ENCODE measurements around the gene PRKAG2. TPM values are rescaled to one million over a fixed set of nuclear protein-coding genes. Genes with fewer than 3 reads are reported as not detected.

Gene PRKAG2
- total RNA-seq, 2 experiments from 2014 or later: 39.3 to 42.3 TPM

DNA sequence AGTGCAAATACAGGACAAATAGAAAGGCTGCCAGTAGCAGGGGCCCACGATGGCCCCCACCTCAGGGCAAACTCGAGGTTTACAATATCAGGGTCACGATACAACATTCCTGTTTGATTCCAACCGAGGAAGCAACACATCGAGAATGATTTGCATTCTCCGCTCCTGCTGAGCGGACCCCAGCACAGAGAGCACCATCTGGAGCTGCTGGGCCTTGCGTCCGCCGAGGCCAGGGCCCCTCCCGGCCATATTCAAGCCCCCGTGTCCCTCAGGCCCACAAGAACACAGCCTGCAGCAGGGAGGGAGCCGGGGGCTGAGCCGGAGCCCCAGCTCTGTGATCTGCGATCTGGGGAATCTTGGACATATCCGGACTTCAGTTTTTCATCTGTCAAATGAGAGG lies 84.3 kb downstream of the PRKAG2 start:
- H3K27me3 ChIP-seq (ENCODE audit: control insufficient read depth in 1 of 2, insufficient read depth in 2 of 2, low read length in 2 of 2): no peaks in the 10 kb centered on the region
- peaks cover 4% of the 10 kb centered on the region for H3K36me3 ChIP-seq (ENCODE audit: insufficient read depth, low read length)
- POLR2A ChIA-PET: interaction anchor here (1.6 kb wide), 1 partner anchor 10 kb away, joined by 4 read pairs; no protein-coding TSS in a partner anchor
- Mint-ChIP-seq H3K36me3 (ENCODE audit: low read depth) (peaks cover 4% of the 10 kb centered on the region), H3K9me3 (no peaks in the 10 kb centered on the region), H3K27me3 (no peaks in the 10 kb centered on the region), H3K4me3 (no peak overlapping the region), H3K27ac (no peak overlapping the region), H3K4me1 (ENCODE audit: low read depth) (peaks cover 44% of the 10 kb centered on the region)
- CTCF ChIA-PET: no interaction called here
- no peak overlapping the region for H3K27ac ChIP-seq (ENCODE audit: low read depth in 1 of 2, low read length in 2 of 2)
- ATAC-seq (ENCODE audit: poor library complexity) (no peak), DNase-seq (no peak)
- intact Hi-C loops (cut with DNase I, micrococcal nuclease): no loop called here
- peaks cover 34% of the 10 kb centered on the region for H3K4me1 ChIP-seq (ENCODE audit: insufficient read depth, low read length)
- no peak for TF ChIP-seq CTCF (IDR thresholded peaks at IDR 0.05)
- no peaks in the 10 kb centered on the region for H3K9me3 ChIP-seq (ENCODE audit: control insufficient read depth in 1 of 2, insufficient read depth in 1 of 2, low read length in 2 of 2)
- H3K4me3 ChIP-seq (ENCODE audit: low read length): no peak overlapping the region

DNA sequence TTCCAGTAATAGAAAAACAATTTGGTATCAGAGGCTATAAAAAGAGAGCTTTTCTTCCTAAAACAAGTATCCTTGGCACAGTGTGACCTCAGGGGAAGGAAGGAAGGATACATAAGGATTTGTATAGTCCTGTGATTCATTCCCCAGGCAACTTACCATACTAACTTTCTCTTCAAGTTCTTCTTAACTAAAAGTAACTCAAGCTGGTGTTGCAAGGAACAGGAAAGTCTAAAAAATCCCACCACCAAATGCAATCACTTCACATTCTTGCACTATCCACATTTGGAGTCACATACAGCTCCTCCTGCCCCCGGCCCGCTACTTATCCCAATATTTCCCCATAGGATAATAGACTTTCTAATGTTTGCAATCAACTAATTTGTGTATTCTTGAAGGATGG lies 84.8 kb downstream of the PRKAG2 start:
- Histone ChIP-seq H3K27ac (ENCODE audit: low read depth in 1 of 2, low read length in 2 of 2) (no peak overlapping the region), H3K4me1 (ENCODE audit: insufficient read depth, low read length) (peaks cover 29% of the 10 kb centered on the region), H3K36me3 (ENCODE audit: insufficient read depth, low read length) (peaks cover 4% of the 10 kb centered on the region), H3K27me3 (ENCODE audit: control insufficient read depth in 1 of 2, insufficient read depth in 2 of 2, low read length in 2 of 2) (no peaks in the 10 kb centered on the region), H3K9me3 (ENCODE audit: control insufficient read depth in 1 of 2, insufficient read depth in 1 of 2, low read length in 2 of 2) (no peaks in the 10 kb centered on the region), H3K4me3 (ENCODE audit: low read length) (no peak overlapping the region)
- H3K36me3 Mint-ChIP-seq (ENCODE audit: low read depth): peaks cover 9% of the 10 kb centered on the region
- H3K4me1 Mint-ChIP-seq (ENCODE audit: low read depth): peaks cover 43% of the 10 kb centered on the region
- no peaks in the 10 kb centered on the region for H3K27me3 Mint-ChIP-seq
- H3K4me3 Mint-ChIP-seq: no peak overlapping the region
- intact Hi-C loops (cut with DNase I, micrococcal nuclease): no loop called here
- TF ChIP-seq CTCF (IDR thresholded peaks at IDR 0.05): no peak
- DNase-seq (no peak), ATAC-seq (ENCODE audit: poor library complexity) (no peak)
- ChIA-PET CTCF (no interaction called here), POLR2A (interaction anchor here (1.6 kb wide), 1 partner anchor 9 kb away, joined by 4 read pairs; no protein-coding TSS in a partner anchor)
- H3K9me3 Mint-ChIP-seq: no peaks in the 10 kb centered on the region
- H3K27ac Mint-ChIP-seq: no peak overlapping the region

DNA sequence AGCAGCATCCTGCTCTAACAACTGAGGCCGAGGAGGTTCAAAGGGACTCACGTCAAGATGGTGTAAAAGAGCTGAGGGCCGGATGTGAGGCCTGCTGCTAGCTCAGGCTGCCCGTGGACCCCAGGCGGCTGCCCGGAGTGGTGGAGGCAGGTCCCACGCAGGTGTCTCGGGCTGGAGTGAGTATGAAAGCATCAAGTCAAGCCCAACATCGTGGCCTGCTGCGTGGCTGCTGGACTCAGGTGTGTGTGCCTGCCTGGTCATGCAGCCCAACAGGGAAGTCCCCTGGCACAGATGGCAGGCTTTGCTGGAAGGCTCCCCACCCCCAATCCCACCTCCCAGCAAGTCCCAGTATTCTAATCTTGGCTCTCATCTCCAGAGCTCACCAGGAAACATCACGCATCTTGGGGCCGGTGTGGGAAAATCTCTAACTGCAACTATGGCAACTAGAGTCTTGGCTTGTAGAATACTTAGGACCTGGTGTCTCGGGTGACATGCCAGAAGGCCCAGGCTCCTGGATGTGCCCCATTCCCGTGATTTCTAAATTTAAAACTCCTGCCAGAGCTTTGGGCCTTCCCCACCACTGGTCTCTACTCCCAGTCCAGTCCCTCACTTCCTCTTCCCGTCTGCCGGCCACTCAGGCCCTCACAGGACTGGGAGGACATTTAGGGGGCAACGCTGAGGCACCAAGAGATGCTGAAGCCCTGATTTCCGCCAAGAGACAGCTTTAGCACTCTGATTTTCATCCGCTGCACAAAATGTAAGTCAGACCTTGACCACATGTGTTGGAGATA lies 85.9 kb downstream of the PRKAG2 start:
- CTCF ChIA-PET: no interaction called here
- no peak overlapping the region for H3K27ac ChIP-seq (ENCODE audit: low read depth in 1 of 2, low read length in 2 of 2)

More for the DNA sequence above, 85.9 kb downstream of the PRKAG2 start:
- H3K4me1 ChIP-seq (ENCODE audit: insufficient read depth, low read length): peaks cover 20% of the 10 kb centered on the region
- H3K36me3 ChIP-seq (ENCODE audit: insufficient read depth, low read length): peaks cover 4% of the 10 kb centered on the region
- no peak for ATAC-seq (ENCODE audit: poor library complexity)
- intact Hi-C loops (cut with DNase I, micrococcal nuclease): no loop called here
- no peaks in the 10 kb centered on the region for H3K27me3 ChIP-seq (ENCODE audit: control insufficient read depth in 1 of 2, insufficient read depth in 2 of 2, low read length in 2 of 2)
- no peaks in the 10 kb centered on the region for H3K9me3 ChIP-seq (ENCODE audit: control insufficient read depth in 1 of 2, insufficient read depth in 1 of 2, low read length in 2 of 2)
- Mint-ChIP-seq H3K4me1 (ENCODE audit: low read depth) (peaks cover 43% of the 10 kb centered on the region), H3K9me3 (no peaks in the 10 kb centered on the region), H3K36me3 (ENCODE audit: low read depth) (peaks cover 10% of the 10 kb centered on the region), H3K27me3 (no peaks in the 10 kb centered on the region), H3K27ac (no peak overlapping the region), H3K4me3 (no peak overlapping the region)
- no peak for DNase-seq
- no peak overlapping the region for H3K4me3 ChIP-seq (ENCODE audit: low read length)
- no peak for TF ChIP-seq CTCF (IDR thresholded peaks at IDR 0.05)
- POLR2A ChIA-PET: interaction anchor here (1.6 kb wide), 1 partner anchor 8 kb away, joined by 4 read pairs; no protein-coding TSS in a partner anchor
